ENCODE results near the gene GBP4. TPM values are rescaled to one million over a fixed set of nuclear protein-coding genes. Genes with fewer than 3 reads are reported as not detected.

The GBP4 gene
- total and polyA plus RNA-seq, 4 donors = 4.1 to 8.1 (median 5.8) TPM

DNA sequence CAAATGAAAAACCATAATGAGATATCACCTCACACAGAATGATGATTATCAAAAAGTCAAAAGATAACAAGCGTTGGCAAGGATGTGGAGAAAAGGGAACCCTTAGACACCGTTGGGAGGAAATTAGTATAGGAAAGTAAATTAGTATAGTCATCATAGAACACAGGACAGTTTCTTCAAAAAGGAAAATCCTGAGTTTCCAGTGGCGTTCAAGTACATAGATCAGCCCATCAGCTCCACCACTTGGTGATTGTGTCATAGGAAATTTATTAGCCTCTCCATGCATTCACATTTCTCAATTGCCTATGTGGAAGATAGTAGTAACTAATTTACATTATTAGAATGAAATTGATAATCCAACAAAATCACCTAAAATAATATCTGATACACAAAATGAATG lies 52.0 kb downstream of the GBP4 start (continued):
- TF ChIP-seq, protein P1, sequence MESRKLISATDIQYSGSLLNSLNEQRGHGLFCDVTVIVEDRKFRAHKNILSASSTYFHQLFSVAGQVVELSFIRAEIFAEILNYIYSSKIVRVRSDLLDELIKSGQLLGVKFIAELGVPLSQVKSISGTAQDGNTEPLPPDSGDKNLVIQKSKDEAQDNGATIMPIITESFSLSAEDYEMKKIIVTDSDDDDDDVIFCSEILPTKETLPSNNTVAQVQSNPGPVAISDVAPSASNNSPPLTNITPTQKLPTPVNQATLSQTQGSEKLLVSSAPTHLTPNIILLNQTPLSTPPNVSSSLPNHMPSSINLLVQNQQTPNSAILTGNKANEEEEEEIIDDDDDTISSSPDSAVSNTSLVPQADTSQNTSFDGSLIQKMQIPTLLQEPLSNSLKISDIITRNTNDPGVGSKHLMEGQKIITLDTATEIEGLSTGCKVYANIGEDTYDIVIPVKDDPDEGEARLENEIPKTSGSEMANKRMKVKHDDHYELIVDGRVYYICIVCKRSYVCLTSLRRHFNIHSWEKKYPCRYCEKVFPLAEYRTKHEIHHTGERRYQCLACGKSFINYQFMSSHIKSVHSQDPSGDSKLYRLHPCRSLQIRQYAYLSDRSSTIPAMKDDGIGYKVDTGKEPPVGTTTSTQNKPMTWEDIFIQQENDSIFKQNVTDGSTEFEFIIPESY (IDR thresholded peaks at IDR 0.05) = no peak
- no peak for TF ChIP-seq RXRA (IDR thresholded peaks at IDR 0.05)

DNA sequence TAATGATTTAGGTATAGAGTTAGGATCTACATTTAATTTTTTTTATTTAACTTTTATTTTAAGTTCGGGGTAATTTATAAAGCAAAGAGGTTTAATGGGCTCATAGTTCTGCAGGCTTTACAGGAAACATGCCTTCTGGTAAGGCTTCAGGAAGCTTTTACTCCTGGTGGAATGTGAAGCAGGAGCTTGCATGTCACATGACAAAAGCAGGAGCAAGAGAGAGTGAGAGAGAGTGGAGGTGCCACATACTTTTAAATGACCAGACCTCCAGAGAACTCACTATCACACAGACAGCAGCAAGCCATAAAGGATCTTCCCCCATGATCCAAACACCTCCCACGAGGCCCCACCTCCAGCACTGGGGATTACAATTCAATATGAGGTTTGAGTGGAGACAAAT lies 55.3 kb downstream of the GBP4 start:
- no peaks in the 10 kb centered on the region for H3K9me3 ChIP-seq (ENCODE audit: control insufficient read depth in 4 of 4, low read length in 3 of 4)
- TF ChIP-seq YY1 (IDR thresholded peaks at IDR 0.05) = no peak
- TF ChIP-seq SP1 (IDR thresholded peaks at IDR 0.05) = no peak
- no peak for TF ChIP-seq HNF4G (IDR thresholded peaks at IDR 0.05)
- TF ChIP-seq, protein P2, sequence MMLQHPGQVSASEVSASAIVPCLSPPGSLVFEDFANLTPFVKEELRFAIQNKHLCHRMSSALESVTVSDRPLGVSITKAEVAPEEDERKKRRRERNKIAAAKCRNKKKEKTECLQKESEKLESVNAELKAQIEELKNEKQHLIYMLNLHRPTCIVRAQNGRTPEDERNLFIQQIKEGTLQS (IDR thresholded peaks at IDR 0.05) = no peak
- TF ChIP-seq, protein P3, sequence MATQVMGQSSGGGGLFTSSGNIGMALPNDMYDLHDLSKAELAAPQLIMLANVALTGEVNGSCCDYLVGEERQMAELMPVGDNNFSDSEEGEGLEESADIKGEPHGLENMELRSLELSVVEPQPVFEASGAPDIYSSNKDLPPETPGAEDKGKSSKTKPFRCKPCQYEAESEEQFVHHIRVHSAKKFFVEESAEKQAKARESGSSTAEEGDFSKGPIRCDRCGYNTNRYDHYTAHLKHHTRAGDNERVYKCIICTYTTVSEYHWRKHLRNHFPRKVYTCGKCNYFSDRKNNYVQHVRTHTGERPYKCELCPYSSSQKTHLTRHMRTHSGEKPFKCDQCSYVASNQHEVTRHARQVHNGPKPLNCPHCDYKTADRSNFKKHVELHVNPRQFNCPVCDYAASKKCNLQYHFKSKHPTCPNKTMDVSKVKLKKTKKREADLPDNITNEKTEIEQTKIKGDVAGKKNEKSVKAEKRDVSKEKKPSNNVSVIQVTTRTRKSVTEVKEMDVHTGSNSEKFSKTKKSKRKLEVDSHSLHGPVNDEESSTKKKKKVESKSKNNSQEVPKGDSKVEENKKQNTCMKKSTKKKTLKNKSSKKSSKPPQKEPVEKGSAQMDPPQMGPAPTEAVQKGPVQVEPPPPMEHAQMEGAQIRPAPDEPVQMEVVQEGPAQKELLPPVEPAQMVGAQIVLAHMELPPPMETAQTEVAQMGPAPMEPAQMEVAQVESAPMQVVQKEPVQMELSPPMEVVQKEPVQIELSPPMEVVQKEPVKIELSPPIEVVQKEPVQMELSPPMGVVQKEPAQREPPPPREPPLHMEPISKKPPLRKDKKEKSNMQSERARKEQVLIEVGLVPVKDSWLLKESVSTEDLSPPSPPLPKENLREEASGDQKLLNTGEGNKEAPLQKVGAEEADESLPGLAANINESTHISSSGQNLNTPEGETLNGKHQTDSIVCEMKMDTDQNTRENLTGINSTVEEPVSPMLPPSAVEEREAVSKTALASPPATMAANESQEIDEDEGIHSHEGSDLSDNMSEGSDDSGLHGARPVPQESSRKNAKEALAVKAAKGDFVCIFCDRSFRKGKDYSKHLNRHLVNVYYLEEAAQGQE (IDR thresholded peaks at IDR 0.05) = no peak
- no peak overlapping the region for H3K4me3 ChIP-seq (ENCODE audit: low read depth in 1 of 3, low read length in 3 of 3)
- H3K27me3 ChIP-seq (ENCODE audit: control insufficient read depth in 4 of 4, insufficient read depth in 4 of 4, low read length in 3 of 4) = no peaks in the 10 kb centered on the region
- no peak overlapping the region for H3K27ac ChIP-seq (ENCODE audit: low read depth in 1 of 2, low read length in 2 of 2)
- WGBS = 96% methylated on average over 2 of the region's 2 CpGs
- no peak for DNase-seq (ENCODE audit: low spot score)
- no peak overlapping the region for H3K9ac ChIP-seq (ENCODE audit: low read depth in 1 of 2, low read length in 2 of 2)
- H3K4me1 ChIP-seq (ENCODE audit: control insufficient read depth in 4 of 4, insufficient read depth in 4 of 4, low read length in 3 of 4) = no peaks in the 10 kb centered on the region
- H3K36me3 ChIP-seq (ENCODE audit: control insufficient read depth in 4 of 4, insufficient read depth in 3 of 4, low read depth in 1 of 4, low read length in 3 of 4) = peaks cover 0 to 30% (median 19%) of the 10 kb centered on the region in 4 donors

DNA sequence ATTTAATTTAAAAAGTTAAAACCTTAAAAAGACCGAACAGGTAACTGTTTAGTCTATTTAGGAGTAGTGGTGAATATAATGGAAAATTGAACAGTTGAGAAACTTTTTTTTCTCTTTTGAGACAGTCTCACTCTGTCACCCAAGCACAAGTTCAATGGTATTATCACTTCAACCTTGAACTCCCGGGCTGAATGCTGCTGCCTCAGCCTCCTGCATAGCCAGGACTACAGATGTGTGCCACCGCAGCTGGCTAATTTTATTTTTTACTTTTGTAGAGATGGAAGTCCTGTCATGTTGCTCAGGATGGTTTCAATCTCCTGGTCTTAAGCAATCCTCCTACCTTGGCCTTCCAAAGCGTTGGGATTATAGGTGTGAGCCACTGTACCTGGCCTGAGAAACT lies 56.6 kb downstream of the GBP4 start:
- Histone ChIP-seq H3K27me3 (ENCODE audit: control insufficient read depth in 4 of 4, insufficient read depth in 4 of 4, low read length in 3 of 4) (no peaks in the 10 kb centered on the region), H3K4me3 (ENCODE audit: low read depth in 1 of 3, low read length in 3 of 3) (no peak overlapping the region), H3K9me3 (ENCODE audit: control insufficient read depth in 4 of 4, low read length in 3 of 4) (no peaks in the 10 kb centered on the region), H3K4me1 (ENCODE audit: control insufficient read depth in 4 of 4, insufficient read depth in 4 of 4, low read length in 3 of 4) (no peaks in the 10 kb centered on the region), H3K27ac (ENCODE audit: low read depth in 1 of 2, low read length in 2 of 2) (no peak overlapping the region), H3K36me3 (ENCODE audit: control insufficient read depth in 4 of 4, insufficient read depth in 3 of 4, low read depth in 1 of 4, low read length in 3 of 4) (peaks cover 0 to 19% (median 15%) of the 10 kb centered on the region in 4 donors), H3K9ac (ENCODE audit: low read depth in 1 of 2, low read length in 2 of 2) (no peak overlapping the region)
- no peak for DNase-seq (ENCODE audit: low spot score)
- 92% methylated on average over 4 of the region's 4 CpGs for WGBS
- TF ChIP-seq, protein P4, sequence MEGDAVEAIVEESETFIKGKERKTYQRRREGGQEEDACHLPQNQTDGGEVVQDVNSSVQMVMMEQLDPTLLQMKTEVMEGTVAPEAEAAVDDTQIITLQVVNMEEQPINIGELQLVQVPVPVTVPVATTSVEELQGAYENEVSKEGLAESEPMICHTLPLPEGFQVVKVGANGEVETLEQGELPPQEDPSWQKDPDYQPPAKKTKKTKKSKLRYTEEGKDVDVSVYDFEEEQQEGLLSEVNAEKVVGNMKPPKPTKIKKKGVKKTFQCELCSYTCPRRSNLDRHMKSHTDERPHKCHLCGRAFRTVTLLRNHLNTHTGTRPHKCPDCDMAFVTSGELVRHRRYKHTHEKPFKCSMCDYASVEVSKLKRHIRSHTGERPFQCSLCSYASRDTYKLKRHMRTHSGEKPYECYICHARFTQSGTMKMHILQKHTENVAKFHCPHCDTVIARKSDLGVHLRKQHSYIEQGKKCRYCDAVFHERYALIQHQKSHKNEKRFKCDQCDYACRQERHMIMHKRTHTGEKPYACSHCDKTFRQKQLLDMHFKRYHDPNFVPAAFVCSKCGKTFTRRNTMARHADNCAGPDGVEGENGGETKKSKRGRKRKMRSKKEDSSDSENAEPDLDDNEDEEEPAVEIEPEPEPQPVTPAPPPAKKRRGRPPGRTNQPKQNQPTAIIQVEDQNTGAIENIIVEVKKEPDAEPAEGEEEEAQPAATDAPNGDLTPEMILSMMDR (IDR thresholded peaks at IDR 0.05; ENCODE audit: low read depth, low read length, missing input control) = no peak
- TF ChIP-seq, protein P3 (IDR thresholded peaks at IDR 0.05) = no peak
- TF ChIP-seq, protein P5, sequence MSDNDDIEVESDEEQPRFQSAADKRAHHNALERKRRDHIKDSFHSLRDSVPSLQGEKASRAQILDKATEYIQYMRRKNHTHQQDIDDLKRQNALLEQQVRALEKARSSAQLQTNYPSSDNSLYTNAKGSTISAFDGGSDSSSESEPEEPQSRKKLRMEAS (IDR thresholded peaks at IDR 0.05) = no peak
- TF ChIP-seq EGR1 (IDR thresholded peaks at IDR 0.05; ENCODE audit: low read depth in 2 of 2) = no peak
- no peak for TF ChIP-seq RAD21 (IDR thresholded peaks at IDR 0.05)
- TF ChIP-seq TAF1 (conservative IDR thresholded peaks at IDR 0.05) = no peak
- TF ChIP-seq NR2F2 (IDR thresholded peaks at IDR 0.05) = no peak
- TF ChIP-seq HNF4G (IDR thresholded peaks at IDR 0.05) = no peak
- no peak for TF ChIP-seq JUND (IDR thresholded peaks at IDR 0.05)
- no peak for TF ChIP-seq SP1 (IDR thresholded peaks at IDR 0.05)
- no peak for TF ChIP-seq HNF4A (conservative IDR thresholded peaks at IDR 0.05)
- TF ChIP-seq FOXA1 (IDR thresholded peaks at IDR 0.05) = no peak
- TF ChIP-seq FOXA2 (IDR thresholded peaks at IDR 0.05) = no peak
- TF ChIP-seq, protein P1 (IDR thresholded peaks at IDR 0.05) = no peak
- TF ChIP-seq, protein P2 (IDR thresholded peaks at IDR 0.05) = no peak
- TF ChIP-seq YY1 (IDR thresholded peaks at IDR 0.05) = no peak
